Neural cell (in vitro differentiated cells): Measurements from ENCODE around the gene ZNF628. TPM values are rescaled to one million over a fixed set of nuclear protein-coding genes. Genes with fewer than 3 reads are reported as not detected.

ENCODE experiments used
- H2AFZ ChIP-seq: fragments of 200-600, 300-800 bp; sonication (generic), shearing (Covaris generic); 2 replicates; pipeline ENCODE4 v1.6.0; 2014; ENCODE audit warnings: low read depth, mild to moderate bottlenecking, antibody characterized with exemption, low read length, moderate library complexity
- H3F3A ChIP-seq: fragments of 200-600 bp; shearing (Covaris generic); 2 replicates; pipeline ENCODE4 v1.6.1; 2016; ENCODE audit warnings: mild to moderate bottlenecking, moderate library complexity, mixed read lengths, antibody characterized with exemption, low read length; ENCODE audit not compliant: insufficient read depth, poor library complexity, severe bottlenecking
- H3K27ac ChIP-seq: fragments of 200-600, 300-800 bp; sonication (generic), shearing (Covaris generic); 2 replicates; pipeline ENCODE4 v1.5.1; 2014; ENCODE audit warnings: mild to moderate bottlenecking, low read length, moderate library complexity
- H3K27me3 ChIP-seq: fragments of 300-800, 200-600 bp; sonication (generic), shearing (Covaris generic); 2 replicates; pipeline ENCODE4 v1.6.0; 2014; ENCODE audit warnings: mild to moderate bottlenecking, low read depth, low read length, moderate library complexity; ENCODE audit not compliant: insufficient read depth
- H3K36me3 ChIP-seq: fragments of 300-800, 200-600 bp; sonication (generic), shearing (Covaris generic); 2 replicates; pipeline ENCODE4 v1.5.1; 2014; ENCODE audit warnings: mild to moderate bottlenecking, antibody characterized with exemption, low read length, moderate library complexity; ENCODE audit not compliant: insufficient read depth
- H3K4me2 ChIP-seq: fragments of 300-800, 200-600 bp; sonication (generic), shearing (Covaris generic); 2 replicates; pipeline ENCODE4 v1.6.0; 2014; ENCODE audit warnings: mild to moderate bottlenecking, low read length
- H3K4me3 ChIP-seq: fragments of 300-800, 200-600 bp; sonication (generic), shearing (Covaris generic); 2 replicates; pipeline ENCODE4 v1.5.1; 2014; ENCODE audit warnings: mild to moderate bottlenecking, low read length, moderate library complexity
- H3K79me2 ChIP-seq: fragments of 200-600 bp; shearing (Covaris generic); replicated peaks from 2 replicates; pipeline ENCODE4 v1.6.0; 2014; ENCODE audit warnings: mild to moderate bottlenecking, low read length, moderate library complexity; ENCODE audit not compliant: insufficient read depth
- H3K9ac ChIP-seq: fragments of 300-800, 200-600 bp; sonication (generic), shearing (Covaris generic); 2 replicates; pipeline ENCODE4 v1.6.1; 2016; ENCODE audit warnings: mild to moderate bottlenecking, low read length, mixed read lengths
- H3K9me2 ChIP-seq: fragments of 200-600 bp; shearing (Covaris generic); 2 replicates; pipeline ENCODE4 v1.6.1; 2016; ENCODE audit warnings: mild to moderate bottlenecking, low read length, mixed read lengths; ENCODE audit not compliant: insufficient read depth
- H3K9me3 ChIP-seq: fragments of 200-600, 300-800 bp; sonication (generic), shearing (Covaris generic); 2 replicates; pipeline ENCODE4 v1.6.1; 2016; ENCODE audit warnings: mild to moderate bottlenecking, mixed run types, low read length, moderate library complexity, mixed read lengths
- H4K20me1 ChIP-seq: fragments of 200-600 bp; shearing (Covaris generic); 2 replicates; pipeline ENCODE4 v1.6.1; 2016; ENCODE audit warnings: mild to moderate bottlenecking, mixed run types; ENCODE audit not compliant: insufficient read depth
- EP300 ChIP-seq: fragments of 450-650 bp; conservative IDR thresholded peaks from 2 replicates; pipeline ENCODE4 v1.6.1; 2014; ENCODE audit warnings: antibody characterized with exemption, mild to moderate bottlenecking, moderate library complexity; ENCODE audit not compliant: poor library complexity, severe bottlenecking
- EZH2 ChIP-seq: fragments of 200-600, 300-800 bp; shearing (Covaris generic), sonication (generic); IDR thresholded peaks from 2 replicates; pipeline ENCODE4 v1.6.1; 2014; ENCODE audit warnings: antibody characterized with exemption, low read length, borderline replicate concordance, mild to moderate bottlenecking; ENCODE audit not compliant: insufficient read depth, poor library complexity, severe bottlenecking
- MXI1 ChIP-seq: fragments of 450-650 bp; conservative IDR thresholded peaks from 2 replicates; pipeline ENCODE4 v1.6.1; 2014; ENCODE audit warnings: antibody characterized with exemption, mild to moderate bottlenecking; ENCODE audit not compliant: poor library complexity, severe bottlenecking
- POLR2AphosphoS5 ChIP-seq: IDR thresholded peaks from 2 replicates; pipeline ENCODE4 v1.6.1; 2012
- RAD21 ChIP-seq: fragments of 450-650 bp; conservative IDR thresholded peaks from 2 replicates; pipeline ENCODE4 v1.6.1; 2014; ENCODE audit warnings: antibody characterized with exemption, mild to moderate bottlenecking, moderate library complexity
- REST ChIP-seq: IDR thresholded peaks from 2 replicates; pipeline ENCODE4 v1.6.1; 2012; ENCODE audit warnings: borderline replicate concordance
- SMC3 ChIP-seq: fragments of 450-650 bp; conservative IDR thresholded peaks from 2 replicates; pipeline ENCODE4 v1.6.1; 2014; ENCODE audit warnings: antibody characterized with exemption, mild to moderate bottlenecking, moderate library complexity; ENCODE audit not compliant: poor library complexity
- TAF1 ChIP-seq: IDR thresholded peaks from 2 replicates; pipeline ENCODE4 v1.6.1; 2012; ENCODE audit warnings: low read depth
- polyA plus RNA-seq: library from polyadenylated mRNA; depleted of rRNA; stranded (reverse); fragments of >200 nt; gene quantifications from 2 replicates; pipeline ENCODE4 v1.2.3, GENCODE V29; 2014
- TF ChIP-seq, protein P1 (sequence below): fragments of 450-650 bp; IDR thresholded peaks from 2 replicates; pipeline ENCODE4 v1.5.1; 2014; ENCODE audit warnings: antibody characterized with exemption, mild to moderate bottlenecking, moderate library complexity; ENCODE audit not compliant: poor library complexity, severe bottlenecking

ZNF628 gene
- polyA plus RNA-seq, 1 donor from 2014 or later, result 0.37 TPM

DNA sequence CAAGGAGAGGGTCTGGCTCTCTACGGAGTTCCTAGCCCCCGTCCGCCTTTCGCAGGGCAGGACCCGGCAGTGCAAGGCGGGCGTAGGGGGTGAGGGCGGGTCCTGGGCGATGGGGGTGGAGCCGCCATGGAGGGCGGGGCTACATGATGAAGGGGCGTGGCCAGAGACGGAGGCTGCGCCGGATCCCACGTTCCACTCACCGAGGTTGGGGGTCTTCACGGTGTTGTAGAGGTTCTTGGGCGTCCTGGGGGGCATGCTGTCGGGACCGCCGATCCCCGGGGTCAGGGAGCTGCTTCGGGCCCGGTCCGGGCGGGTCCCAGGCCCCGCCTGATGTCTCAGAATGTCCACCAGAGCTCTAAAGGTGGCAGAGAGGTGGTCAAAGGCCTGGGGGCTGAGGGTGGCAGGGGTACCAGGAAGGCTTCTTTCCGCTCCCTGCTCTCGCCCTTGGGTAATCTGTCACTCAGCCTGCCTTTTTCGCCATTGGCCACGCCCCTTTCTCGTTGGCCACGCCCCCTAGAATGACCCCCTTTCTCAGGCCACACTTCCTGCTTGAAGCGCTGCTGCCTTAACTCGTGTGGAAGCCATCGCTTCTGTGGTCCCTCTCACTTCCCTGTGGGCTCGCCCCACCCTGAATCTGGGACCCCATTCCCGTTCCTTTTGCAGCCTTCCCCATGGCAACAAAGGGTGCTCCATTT, 35.9 kb upstream of the ZNF628 start:
- H3K27me3 ChIP-seq, result peaks cover 68% of the 10 kb centered on the region
- H4K20me1 ChIP-seq, result peaks cover 6% of the 10 kb centered on the region
- no peaks in the 10 kb centered on the region for H3K9me3 ChIP-seq
- no peak overlapping the region for H3K4me2 ChIP-seq
- no peak overlapping the region for H3K4me3 ChIP-seq
- H3F3A ChIP-seq, result no peaks in the 10 kb centered on the region
- H3K9ac ChIP-seq, result no peak overlapping the region
- no peaks in the 10 kb centered on the region for H3K36me3 ChIP-seq
- no peaks in the 10 kb centered on the region for H3K9me2 ChIP-seq
- H3K27ac ChIP-seq, result no peak overlapping the region
- no peak overlapping the region for H2AFZ ChIP-seq
- no peaks in the 10 kb centered on the region for H3K79me2 ChIP-seq
- TF ChIP-seq TAF1 (no peak), EP300 (no peak), EZH2 (no peak), MXI1 (no peak), POLR2AphosphoS5 (no peak), SMC3 (no peak), RAD21 (no peak), REST (no peak)
- TF ChIP-seq, protein P1, sequence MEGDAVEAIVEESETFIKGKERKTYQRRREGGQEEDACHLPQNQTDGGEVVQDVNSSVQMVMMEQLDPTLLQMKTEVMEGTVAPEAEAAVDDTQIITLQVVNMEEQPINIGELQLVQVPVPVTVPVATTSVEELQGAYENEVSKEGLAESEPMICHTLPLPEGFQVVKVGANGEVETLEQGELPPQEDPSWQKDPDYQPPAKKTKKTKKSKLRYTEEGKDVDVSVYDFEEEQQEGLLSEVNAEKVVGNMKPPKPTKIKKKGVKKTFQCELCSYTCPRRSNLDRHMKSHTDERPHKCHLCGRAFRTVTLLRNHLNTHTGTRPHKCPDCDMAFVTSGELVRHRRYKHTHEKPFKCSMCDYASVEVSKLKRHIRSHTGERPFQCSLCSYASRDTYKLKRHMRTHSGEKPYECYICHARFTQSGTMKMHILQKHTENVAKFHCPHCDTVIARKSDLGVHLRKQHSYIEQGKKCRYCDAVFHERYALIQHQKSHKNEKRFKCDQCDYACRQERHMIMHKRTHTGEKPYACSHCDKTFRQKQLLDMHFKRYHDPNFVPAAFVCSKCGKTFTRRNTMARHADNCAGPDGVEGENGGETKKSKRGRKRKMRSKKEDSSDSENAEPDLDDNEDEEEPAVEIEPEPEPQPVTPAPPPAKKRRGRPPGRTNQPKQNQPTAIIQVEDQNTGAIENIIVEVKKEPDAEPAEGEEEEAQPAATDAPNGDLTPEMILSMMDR, result no peak

GRCh38 chr19:55441319-55441691, 35.1 kb upstream of the ZNF628 start:
- no peaks in the 10 kb centered on the region for H3F3A ChIP-seq
- H3K9me3 ChIP-seq, result no peaks in the 10 kb centered on the region
- no peak overlapping the region for H3K4me2 ChIP-seq
- peaks cover 6% of the 10 kb centered on the region for H4K20me1 ChIP-seq
- H3K9ac ChIP-seq, result no peak overlapping the region
- H2AFZ ChIP-seq, result no peak overlapping the region
- H3K27me3 ChIP-seq, result peaks cover 68% of the 10 kb centered on the region
- H3K36me3 ChIP-seq, result no peaks in the 10 kb centered on the region
- no peaks in the 10 kb centered on the region for H3K9me2 ChIP-seq
- TF ChIP-seq TAF1, result no peak
- TF ChIP-seq EZH2, result no peak
- no peak for TF ChIP-seq REST
- no peak for TF ChIP-seq EP300
- TF ChIP-seq MXI1, result no peak
- TF ChIP-seq, protein P1, result no peak
- TF ChIP-seq SMC3, result no peak
- no peak for TF ChIP-seq RAD21
- TF ChIP-seq POLR2AphosphoS5, result no peak
- peak overlapping the region; percentile 12 for H3K4me3 ChIP-seq
- no peaks in the 10 kb centered on the region for H3K79me2 ChIP-seq
- no peak overlapping the region for H3K27ac ChIP-seq
